ENCODE data around the gene U2AF1L4. TPM values are rescaled to one million over a fixed set of nuclear protein-coding genes. Genes with fewer than 3 reads are reported as not detected.

The U2AF1L4 gene
- total RNA-seq, 4 donors from 2014 or later = 34.8 to 122 (median 44.9) TPM

DNA sequence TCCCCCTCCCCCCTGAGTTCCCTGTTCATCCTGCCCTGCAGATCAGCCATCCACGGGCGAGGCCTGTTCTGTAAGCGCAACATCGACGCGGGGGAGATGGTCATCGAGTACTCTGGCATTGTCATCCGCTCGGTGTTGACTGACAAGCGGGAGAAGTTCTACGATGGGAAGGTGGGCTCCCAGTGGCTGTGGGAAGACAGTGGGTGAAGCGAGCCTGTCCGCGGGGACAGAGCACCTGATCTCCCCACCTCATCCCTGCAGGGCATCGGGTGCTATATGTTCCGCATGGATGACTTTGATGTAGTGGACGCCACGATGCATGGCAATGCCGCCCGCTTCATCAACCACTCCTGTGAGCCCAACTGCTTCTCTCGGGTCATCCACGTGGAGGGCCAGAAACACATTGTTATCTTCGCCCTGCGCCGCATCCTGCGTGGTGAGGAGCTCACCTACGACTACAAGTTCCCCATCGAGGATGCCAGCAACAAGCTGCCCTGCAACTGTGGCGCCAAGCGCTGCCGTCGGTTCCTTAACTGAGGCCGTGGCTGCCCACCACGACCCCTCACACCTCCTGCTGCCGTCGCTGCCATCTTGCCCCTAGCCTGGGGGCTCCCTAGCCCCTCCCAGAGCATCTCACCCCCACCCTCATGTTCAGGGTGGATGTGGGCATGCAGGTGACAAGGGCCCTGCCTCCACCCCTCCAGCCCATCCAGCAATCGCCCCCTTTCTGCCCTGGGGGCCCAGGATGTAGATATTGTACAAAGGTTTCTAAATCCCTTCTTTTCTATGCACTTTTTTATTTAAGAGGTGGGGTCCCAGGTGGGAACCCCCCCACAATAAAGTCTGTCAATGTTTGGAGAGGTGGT, 7.0 kb downstream of the U2AF1L4 start:
- Histone ChIP-seq H3K4me3 (no peak overlapping the region), H3K9me3 (no peaks in the 10 kb centered on the region), H3K36me3 (peaks cover 0 to 11% (median 3%) of the 10 kb centered on the region in 4 donors), H3K27ac (no peak overlapping the region), H3K4me1 (peaks cover 4 to 14% (median 9%) of the 10 kb centered on the region in 4 donors), H3K27me3 (no peaks in the 10 kb centered on the region)
- DNase-seq = no peak
- in situ Hi-C loops (cut with MboI; ENCODE audit: low pct_ligation_motif_present in 1 of 4, low pct_unique_long_range_greater_than_20kb in 1 of 4, low sequenced_read_pairs in 3 of 4) (no loop called here), intact Hi-C loops (cut with DNase I; ENCODE audit: low total_unique reads) (no loop called here)
- TF ChIP-seq EP300 (IDR thresholded peaks at IDR 0.05; ENCODE audit: low read depth) (no peak), POLR2AphosphoS5 (IDR thresholded peaks at IDR 0.05) (no peak)
- WGBS, 2 donors (ENCODE audit: low coverage in 1 of 2) = 91 to 100% methylated on average over 2 to 37 of the region's 37 CpGs

DNA sequence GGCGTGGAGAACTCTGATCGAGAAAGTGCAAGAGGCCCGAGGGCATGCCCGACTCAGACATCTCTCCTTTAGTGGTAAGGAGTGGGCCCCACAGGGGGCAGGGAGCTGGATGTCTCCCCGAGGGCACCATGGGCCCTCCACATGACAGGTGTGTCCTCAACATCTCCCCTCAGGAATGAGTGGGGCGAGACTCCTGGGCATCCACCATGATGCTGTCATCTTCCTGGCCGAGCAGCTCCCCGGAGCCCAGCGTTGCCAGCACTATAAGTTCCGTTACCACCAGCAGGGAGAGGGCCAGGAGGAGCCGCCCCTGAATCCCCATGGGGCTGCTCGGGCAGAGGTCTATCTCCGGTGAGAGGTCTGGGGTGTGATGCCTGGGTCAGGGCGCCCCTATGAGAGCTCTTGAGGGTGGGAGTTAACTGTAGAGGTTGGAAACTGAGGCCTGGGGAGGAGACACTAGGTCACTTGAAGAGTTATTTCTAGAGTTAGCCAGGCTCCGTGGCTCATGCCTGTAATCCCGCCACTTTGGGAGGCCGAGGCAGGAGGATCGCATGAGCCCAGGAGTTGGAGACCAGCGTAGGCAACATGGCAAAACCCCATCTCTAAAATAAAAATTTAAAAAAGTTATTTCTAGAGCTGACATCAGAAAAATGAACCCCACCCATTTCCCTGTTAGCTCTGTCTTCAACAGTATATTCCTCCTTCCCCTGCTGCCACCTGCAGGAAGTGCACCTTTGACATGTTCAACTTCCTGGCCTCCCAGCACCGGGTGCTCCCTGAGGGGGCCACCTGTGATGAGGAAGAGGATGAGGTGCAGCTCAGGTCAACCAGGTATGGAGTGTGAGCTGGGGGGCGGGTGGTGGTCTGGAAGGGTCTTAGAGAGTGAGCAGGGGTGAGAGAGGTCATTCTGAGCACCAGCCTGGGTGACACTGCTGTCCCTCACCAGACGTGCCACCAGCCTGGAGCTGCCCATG, 8.0 kb downstream of the U2AF1L4 start:
- intact Hi-C loops (cut with DNase I; ENCODE audit: low total_unique reads) = no loop called here
- Histone ChIP-seq H3K9me3 (no peaks in the 10 kb centered on the region), H3K4me1 (peaks cover 4 to 14% (median 9%) of the 10 kb centered on the region in 4 donors), H3K27ac (no peak overlapping the region), H3K36me3 (peaks cover 0 to 15% (median 3%) of the 10 kb centered on the region in 4 donors), H3K27me3 (no peaks in the 10 kb centered on the region), H3K4me3 (no peak overlapping the region)
- WGBS, 2 donors (ENCODE audit: low coverage in 1 of 2) = 81% methylated on average over 22 of the region's 22 CpGs; no CpG with 5 or more reads in 1 of the 2 donors
- no peak for DNase-seq
- in situ Hi-C loops (cut with MboI; ENCODE audit: low pct_ligation_motif_present in 1 of 4, low pct_unique_long_range_greater_than_20kb in 1 of 4, low sequenced_read_pairs in 3 of 4) = no loop called here
- TF ChIP-seq POLR2A (IDR thresholded peaks at IDR 0.05) (no peak), POLR2AphosphoS5 (IDR thresholded peaks at IDR 0.05) (no peak), EP300 (IDR thresholded peaks at IDR 0.05; ENCODE audit: low read depth) (no peak)
- TF ChIP-seq, protein P1, sequence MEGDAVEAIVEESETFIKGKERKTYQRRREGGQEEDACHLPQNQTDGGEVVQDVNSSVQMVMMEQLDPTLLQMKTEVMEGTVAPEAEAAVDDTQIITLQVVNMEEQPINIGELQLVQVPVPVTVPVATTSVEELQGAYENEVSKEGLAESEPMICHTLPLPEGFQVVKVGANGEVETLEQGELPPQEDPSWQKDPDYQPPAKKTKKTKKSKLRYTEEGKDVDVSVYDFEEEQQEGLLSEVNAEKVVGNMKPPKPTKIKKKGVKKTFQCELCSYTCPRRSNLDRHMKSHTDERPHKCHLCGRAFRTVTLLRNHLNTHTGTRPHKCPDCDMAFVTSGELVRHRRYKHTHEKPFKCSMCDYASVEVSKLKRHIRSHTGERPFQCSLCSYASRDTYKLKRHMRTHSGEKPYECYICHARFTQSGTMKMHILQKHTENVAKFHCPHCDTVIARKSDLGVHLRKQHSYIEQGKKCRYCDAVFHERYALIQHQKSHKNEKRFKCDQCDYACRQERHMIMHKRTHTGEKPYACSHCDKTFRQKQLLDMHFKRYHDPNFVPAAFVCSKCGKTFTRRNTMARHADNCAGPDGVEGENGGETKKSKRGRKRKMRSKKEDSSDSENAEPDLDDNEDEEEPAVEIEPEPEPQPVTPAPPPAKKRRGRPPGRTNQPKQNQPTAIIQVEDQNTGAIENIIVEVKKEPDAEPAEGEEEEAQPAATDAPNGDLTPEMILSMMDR (IDR thresholded peaks at IDR 0.05) = peak in 3 of 5 experiments; percentile 15 to 25 (median 22)

DNA sequence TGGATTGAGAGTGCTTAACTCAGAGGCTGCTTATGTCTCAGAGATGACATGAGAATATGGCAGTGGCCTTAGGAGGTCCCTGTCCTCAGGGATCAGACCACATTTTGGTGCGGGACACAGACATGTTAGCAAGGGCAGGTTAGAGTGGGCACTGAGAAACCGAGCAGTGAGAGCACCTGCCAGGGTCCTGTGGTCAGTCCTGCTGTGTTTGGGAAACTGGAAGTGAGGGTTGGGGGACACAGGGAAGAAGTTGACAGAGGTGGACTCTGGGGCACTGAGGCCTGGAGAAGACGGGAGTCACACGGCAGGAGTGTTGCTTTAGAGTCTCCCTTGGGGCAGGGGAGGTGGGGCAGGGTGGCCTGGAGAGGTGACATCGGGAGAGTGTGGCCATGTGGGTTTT, 10.3 kb downstream of the U2AF1L4 start:
- no peaks in the 10 kb centered on the region for H3K27me3 ChIP-seq
- H3K4me3 ChIP-seq = no peak overlapping the region
- WGBS, 2 donors (ENCODE audit: low coverage in 1 of 2) = 88% methylated on average over 5 of the region's 5 CpGs; no CpG with 5 or more reads in 1 of the 2 donors
- in situ Hi-C loops (cut with MboI; ENCODE audit: low pct_ligation_motif_present in 1 of 4, low pct_unique_long_range_greater_than_20kb in 1 of 4, low sequenced_read_pairs in 3 of 4) (no loop called here), intact Hi-C loops (cut with DNase I; ENCODE audit: low total_unique reads) (no loop called here)
- no peaks in the 10 kb centered on the region for H3K9me3 ChIP-seq
- no peak for TF ChIP-seq EP300 (IDR thresholded peaks at IDR 0.05; ENCODE audit: low read depth)
- TF ChIP-seq POLR2AphosphoS5 (IDR thresholded peaks at IDR 0.05) = no peak
- TF ChIP-seq, protein P1 (IDR thresholded peaks at IDR 0.05) = no peak
- TF ChIP-seq POLR2A (IDR thresholded peaks at IDR 0.05) = no peak
- H3K27ac ChIP-seq = no peak overlapping the region
- no peak for DNase-seq
- peaks cover 2 to 5% (median 3%) of the 10 kb centered on the region in 4 donors for H3K4me1 ChIP-seq
- peaks cover 0 to 32% (median 13%) of the 10 kb centered on the region in 4 donors for H3K36me3 ChIP-seq

DNA sequence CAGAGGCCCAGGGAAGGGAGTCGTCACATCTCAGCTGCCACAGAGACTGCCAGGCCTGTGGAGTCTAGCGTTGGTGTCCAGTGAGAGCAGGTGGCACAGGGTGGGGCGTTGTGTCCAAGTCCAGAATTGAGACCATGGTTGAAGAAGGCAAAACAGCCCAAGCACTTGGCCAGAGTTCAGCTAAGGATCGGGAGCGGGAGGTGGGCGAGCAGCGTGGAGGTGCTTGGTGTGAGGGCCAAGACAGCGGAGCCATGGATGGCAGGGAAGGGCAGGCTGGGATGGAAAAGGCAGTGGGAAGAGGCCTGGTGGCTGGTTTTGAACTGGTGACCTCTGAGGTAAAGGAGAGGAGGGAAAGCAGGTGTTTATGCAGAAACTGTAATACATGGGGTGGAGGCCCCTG, 10.9 kb downstream of the U2AF1L4 start:
- Histone ChIP-seq H3K9me3 (no peaks in the 10 kb centered on the region), H3K4me1 (no peaks in the 10 kb centered on the region), H3K27me3 (no peaks in the 10 kb centered on the region), H3K4me3 (no peak overlapping the region), H3K36me3 (peaks cover 0 to 38% (median 16%) of the 10 kb centered on the region in 4 donors), H3K27ac (no peak overlapping the region)
- intact Hi-C loops (cut with DNase I; ENCODE audit: low total_unique reads) (no loop called here), in situ Hi-C loops (cut with MboI; ENCODE audit: low pct_ligation_motif_present in 1 of 4, low pct_unique_long_range_greater_than_20kb in 1 of 4, low sequenced_read_pairs in 3 of 4) (no loop called here)
- DNase-seq = no peak
- 91 to 93% methylated on average over 8 of the region's 8 CpGs for WGBS, 2 donors (ENCODE audit: low coverage in 1 of 2)
- TF ChIP-seq POLR2A (IDR thresholded peaks at IDR 0.05) = no peak
- TF ChIP-seq, protein P1 (IDR thresholded peaks at IDR 0.05) = no peak
- no peak for TF ChIP-seq POLR2AphosphoS5 (IDR thresholded peaks at IDR 0.05)
- no peak for TF ChIP-seq EP300 (IDR thresholded peaks at IDR 0.05; ENCODE audit: low read depth)

All from transverse colon (tissue), 4 donors.